Cardiac muscle cell (in vitro differentiated cells and primary cell): Measurements from ENCODE around the gene SMAD7. TPM values are rescaled to one million over a fixed set of nuclear protein-coding genes. Genes with fewer than 3 reads are reported as not detected.

Source experiments
- DNase-seq, 2 donors: peaks; one replicate each; pipeline versions ENCODE4 v3.0.0 to v3.0.0-alpha.2; 2010 to 2017; ENCODE audit warnings: low read depth in 1 of 2, low spot score in 1 of 2
- H3K27ac ChIP-seq: fragments of 200-600 bp; sonication (generic); 2 replicates; pipeline ENCODE4 v1.5.1; 2016
- H3K27me3 ChIP-seq: fragments of 200-600 bp; sonication (generic); 2 replicates; pipeline ENCODE4 v1.6.0; 2016; ENCODE audit warnings: control low read depth
- H3K36me3 ChIP-seq: fragments of 200-600 bp; sonication (generic); 2 replicates; pipeline ENCODE4 v1.5.1; 2016; ENCODE audit warnings: control low read depth
- H3K4me1 ChIP-seq: fragments of 200-600 bp; sonication (generic); 2 replicates; pipeline ENCODE4 v1.8.1; 2017; ENCODE audit warnings: low read depth, mild to moderate bottlenecking, mixed run types
- H3K4me3 ChIP-seq: fragments of 200-600 bp; sonication (generic); 2 replicates; pipeline ENCODE4 v1.5.1; 2016; ENCODE audit warnings: mild to moderate bottlenecking
- H3K9me3 ChIP-seq: fragments of 200-600 bp; sonication (generic); 2 replicates; pipeline ENCODE4 v1.5.1; 2017; ENCODE audit warnings: low read depth, mild to moderate bottlenecking, control low read depth
- CTCF ChIP-seq: IDR thresholded peaks from 2 replicates; pipeline ENCODE4 v1.5.1; 2012; ENCODE audit warnings: low read depth, mild to moderate bottlenecking, low read length
- polyA plus RNA-seq: library from polyadenylated mRNA; unstranded; fragments of >200 nt; fragmentation: Nextera tagmentation; extraction: Ambion mirVana; gene quantifications from 2 replicates; pipeline ENCODE4 v1.2.1, GENCODE V29; 2016
- total RNA-seq: library from RNA; depleted of rRNA; stranded (reverse); fragments of >200 nt; gene quantifications from 2 replicates; pipeline ENCODE4 v1.2.3, GENCODE V29; 2016

Gene SMAD7
- total and polyA plus RNA-seq, 2 experiments from 2014 or later = 60.1 to 129 TPM

- no peak overlapping the region for H3K4me3 ChIP-seq
- no peaks in the 10 kb centered on the region for H3K27me3 ChIP-seq
- H3K27ac ChIP-seq = peak overlapping the region; percentile 76
- TF ChIP-seq CTCF = no peak
- H3K36me3 ChIP-seq = no peaks in the 10 kb centered on the region
- peaks cover 20% of the 10 kb centered on the region for H3K4me1 ChIP-seq
- no peaks in the 10 kb centered on the region for H3K9me3 ChIP-seq
- peak in 1 of 2 donors; percentile 93 for DNase-seq
Observed at GRCh38 chr18:48956356-48956755, 5.6 kb upstream of the SMAD7 start.

- Histone ChIP-seq H3K4me3 (no peak overlapping the region), H3K27ac (peak overlapping the region; percentile 76), H3K36me3 (no peaks in the 10 kb centered on the region), H3K27me3 (no peaks in the 10 kb centered on the region), H3K4me1 (peaks cover 20% of the 10 kb centered on the region), H3K9me3 (no peaks in the 10 kb centered on the region)
- TF ChIP-seq CTCF = peak; percentile 22
- DNase-seq = peak in 1 of 2 donors; percentile 72
Observed at GRCh38 chr18:48955830-48956261, 5.1 kb upstream of the SMAD7 start.

DNA sequence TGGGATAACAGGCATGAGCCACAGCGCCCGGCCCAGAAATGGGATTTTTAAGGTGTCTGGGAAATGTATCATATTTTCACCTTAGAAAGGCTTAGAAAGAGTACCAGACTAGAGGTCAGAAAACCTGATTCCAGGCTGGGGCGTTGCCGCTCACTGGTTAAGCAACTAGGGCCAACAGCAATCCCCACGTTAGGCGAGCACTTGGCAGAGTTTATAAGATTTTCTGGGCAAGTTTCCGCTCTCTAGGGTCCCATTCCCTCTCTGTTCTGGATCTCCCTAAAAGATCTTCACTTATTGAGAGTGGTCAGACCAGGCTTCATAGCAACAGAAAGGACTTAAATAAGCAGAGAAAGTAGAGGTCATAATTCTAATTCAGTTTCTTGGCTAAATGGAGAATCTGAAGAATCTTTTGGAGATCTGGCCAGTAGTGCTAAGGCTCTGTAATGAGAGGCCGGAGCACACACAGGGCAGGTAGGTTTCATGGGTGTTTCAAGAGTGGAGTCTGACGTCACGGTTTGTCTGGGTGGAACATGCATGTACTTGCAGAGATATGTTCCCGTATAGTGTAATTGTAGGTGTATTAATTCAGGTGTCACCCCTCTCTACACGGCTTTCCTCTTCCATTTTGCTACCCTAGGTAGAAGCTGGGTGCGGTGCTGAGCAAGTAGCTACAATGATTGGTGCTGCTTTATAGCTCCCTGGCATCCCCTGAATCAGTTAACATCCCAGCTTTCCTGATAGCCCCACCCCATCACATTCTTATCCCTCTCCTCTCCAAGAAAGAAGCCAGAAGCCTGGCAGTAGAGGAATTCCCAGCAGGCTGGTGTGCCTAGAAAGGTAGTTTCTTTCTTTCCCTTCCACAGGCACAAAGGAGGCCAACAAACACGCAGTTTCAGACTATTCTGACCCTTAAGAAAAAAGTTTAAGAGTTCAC is 4.4 kb upstream of the SMAD7 start:
- no peak for TF ChIP-seq CTCF
- no peak overlapping the region for H3K4me3 ChIP-seq
- no peaks in the 10 kb centered on the region for H3K27me3 ChIP-seq
- no peaks in the 10 kb centered on the region for H3K9me3 ChIP-seq
- no peak for DNase-seq
- H3K27ac ChIP-seq = peak overlapping the region; percentile 76
- H3K4me1 ChIP-seq = peaks cover 20% of the 10 kb centered on the region
- H3K36me3 ChIP-seq = peaks cover 1% of the 10 kb centered on the region

- H3K4me1 ChIP-seq = peaks cover 20% of the 10 kb centered on the region
- H3K4me3 ChIP-seq = peak overlapping the region; percentile 100
- peaks cover 7% of the 10 kb centered on the region for H3K36me3 ChIP-seq
- peak overlapping the region; percentile 96 for H3K27ac ChIP-seq
- H3K27me3 ChIP-seq = no peaks in the 10 kb centered on the region
- no peaks in the 10 kb centered on the region for H3K9me3 ChIP-seq
- TF ChIP-seq CTCF = no peak
- DNase-seq = no peak
Observed at GRCh38 chr18:48953104-48953706, 2.4 kb upstream of the SMAD7 start.

- DNase-seq = peak; percentile 92
- Histone ChIP-seq H3K36me3 (peaks cover 8% of the 10 kb centered on the region), H3K9me3 (no peaks in the 10 kb centered on the region), H3K4me3 (peak overlapping the region; percentile 100), H3K27ac (peak overlapping the region; percentile 96), H3K27me3 (no peaks in the 10 kb centered on the region), H3K4me1 (peaks cover 21% of the 10 kb centered on the region)
- TF ChIP-seq CTCF = no peak
Observed at GRCh38 chr18:48952287-48953103, 1.7 kb upstream of the SMAD7 start.
